ENCODE results near the gene SLC38A6.

SLC38A6 gene

GRCh38 chr14:61074852-61075251, 93.8 kb downstream of the SLC38A6 start:
- Histone ChIP-seq H3K4me3 (ENCODE audit: low read length) (no peak overlapping the region), H3K4me2 (ENCODE audit: low read length) (peak overlapping the region; percentile 8; the same call in 1 of the 2 replicates), H3K9me3 (ENCODE audit: insufficient read depth, low read length) (no peaks in the 10 kb centered on the region), H3K27ac (ENCODE audit: low read length) (no peak overlapping the region), H4K20me1 (ENCODE audit: insufficient read depth, low read length) (no peaks in the 10 kb centered on the region), H3K36me3 (replicated peaks; ENCODE audit: low read depth, low read length) (peaks cover 4% of the 10 kb centered on the region), H3K79me2 (ENCODE audit: low read length) (no peaks in the 10 kb centered on the region), H3K27me3 (ENCODE audit: low read depth, low read length) (no peaks in the 10 kb centered on the region), H3K9ac (ENCODE audit: low read length) (no peak overlapping the region), H3K4me1 (ENCODE audit: low read length) (peaks cover 19% of the 10 kb centered on the region), H2AFZ (ENCODE audit: low read depth, low read length) (no peak overlapping the region)
- TF ChIP-seq EZH2phosphoT487 (IDR thresholded peaks at IDR 0.05; ENCODE audit: low read depth), result no peak
- no peak for TF ChIP-seq CTCF (IDR thresholded peaks at IDR 0.05; ENCODE audit: low read depth, low read length)

DNA sequence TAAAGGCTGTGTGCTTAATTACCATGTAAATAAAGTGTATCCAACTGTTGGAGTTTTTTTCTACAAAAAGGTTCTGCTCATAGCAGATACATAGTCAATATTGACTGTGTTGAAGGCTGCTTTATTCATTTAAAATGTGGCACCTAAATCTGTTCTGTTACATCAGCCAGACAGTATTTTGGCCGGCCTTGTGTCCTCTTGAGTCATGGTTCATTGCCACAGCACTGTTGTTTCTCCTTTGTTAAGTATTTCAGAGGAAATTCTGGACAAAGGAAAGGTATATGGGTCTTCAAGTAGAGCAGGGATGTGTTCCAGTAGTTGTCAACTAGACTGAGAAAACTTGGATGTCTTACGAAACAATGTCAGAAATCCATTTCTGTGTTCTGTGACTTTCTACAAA, 95.5 kb downstream of the SLC38A6 start:
- Histone ChIP-seq H3K79me2 (ENCODE audit: low read length) (no peaks in the 10 kb centered on the region), H3K36me3 (replicated peaks; ENCODE audit: low read depth, low read length) (peaks cover 4% of the 10 kb centered on the region), H3K4me1 (ENCODE audit: low read length) (peaks cover 36% of the 10 kb centered on the region), H3K4me2 (ENCODE audit: low read length) (no peak overlapping the region), H2AFZ (ENCODE audit: low read depth, low read length) (no peak overlapping the region), H4K20me1 (ENCODE audit: insufficient read depth, low read length) (no peaks in the 10 kb centered on the region), H3K9ac (ENCODE audit: low read length) (no peak overlapping the region), H3K27ac (ENCODE audit: low read length) (no peak overlapping the region), H3K27me3 (ENCODE audit: low read depth, low read length) (no peaks in the 10 kb centered on the region), H3K9me3 (ENCODE audit: insufficient read depth, low read length) (peaks cover 3% of the 10 kb centered on the region; the same call in 1 of the 2 replicates), H3K4me3 (ENCODE audit: low read length) (no peak overlapping the region)
- TF ChIP-seq EZH2phosphoT487 (IDR thresholded peaks at IDR 0.05; ENCODE audit: low read depth) (no peak), CTCF (IDR thresholded peaks at IDR 0.05; ENCODE audit: low read depth, low read length) (no peak)

- peaks cover 4% of the 10 kb centered on the region for H3K36me3 ChIP-seq (replicated peaks; ENCODE audit: low read depth, low read length)
- H3K27ac ChIP-seq (ENCODE audit: low read length), result no peak overlapping the region
- no peaks in the 10 kb centered on the region for H4K20me1 ChIP-seq (ENCODE audit: insufficient read depth, low read length)
- H2AFZ ChIP-seq (ENCODE audit: low read depth, low read length), result no peak overlapping the region
- peaks cover 3% of the 10 kb centered on the region; the same call in 1 of the 2 replicates for H3K9me3 ChIP-seq (ENCODE audit: insufficient read depth, low read length)
- H3K4me3 ChIP-seq (ENCODE audit: low read length), result no peak overlapping the region
- H3K4me2 ChIP-seq (ENCODE audit: low read length), result no peak overlapping the region
- TF ChIP-seq CTCF (IDR thresholded peaks at IDR 0.05; ENCODE audit: low read depth, low read length), result no peak
- no peak for TF ChIP-seq EZH2phosphoT487 (IDR thresholded peaks at IDR 0.05; ENCODE audit: low read depth)
- H3K79me2 ChIP-seq (ENCODE audit: low read length), result no peaks in the 10 kb centered on the region
- peaks cover 44% of the 10 kb centered on the region for H3K4me1 ChIP-seq (ENCODE audit: low read length)
- H3K27me3 ChIP-seq (ENCODE audit: low read depth, low read length), result no peaks in the 10 kb centered on the region
- no peak overlapping the region for H3K9ac ChIP-seq (ENCODE audit: low read length)
Observed at GRCh38 chr14:61077437-61077836, 96.4 kb downstream of the SLC38A6 start.

DNA sequence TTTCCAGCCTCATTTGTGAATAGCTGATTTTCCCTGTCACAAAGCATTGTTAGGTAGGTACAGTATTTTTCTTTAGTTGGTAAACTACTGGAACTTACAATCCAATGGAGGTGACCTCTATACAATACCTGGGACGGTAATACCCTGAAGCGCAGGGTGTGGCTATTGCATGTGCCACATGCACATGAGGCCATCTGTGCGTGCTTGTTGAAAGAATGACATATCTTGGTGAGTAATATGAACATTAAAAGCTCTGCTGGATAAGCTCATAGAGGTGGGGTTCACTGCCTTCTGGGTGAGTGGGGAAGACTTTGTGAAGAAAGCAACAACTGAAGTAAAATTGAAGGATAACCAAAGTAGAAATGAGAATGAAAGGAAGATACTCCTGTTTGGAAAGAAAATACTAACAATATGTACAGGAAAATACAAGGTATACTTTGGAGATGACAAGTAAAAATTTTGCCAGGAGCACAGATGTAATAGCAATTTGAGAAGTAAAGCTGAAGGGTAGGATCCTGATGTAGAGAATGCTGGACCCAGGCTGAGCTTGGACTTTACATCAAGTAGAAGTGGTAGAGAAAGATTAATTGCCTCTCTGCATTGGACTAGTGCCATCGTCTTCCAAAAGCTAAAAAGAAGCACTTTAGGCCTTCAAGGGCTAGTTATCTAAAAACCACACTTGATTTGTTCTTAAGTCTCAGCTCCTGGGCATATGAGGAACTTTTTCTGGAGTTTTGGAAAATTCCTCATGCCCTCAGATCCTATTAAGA, 97.1 kb downstream of the SLC38A6 start:
- Histone ChIP-seq H3K9ac (ENCODE audit: low read length) (no peak overlapping the region), H3K9me3 (ENCODE audit: insufficient read depth, low read length) (peaks cover 3% of the 10 kb centered on the region; the same call in 1 of the 2 replicates), H4K20me1 (ENCODE audit: insufficient read depth, low read length) (no peaks in the 10 kb centered on the region), H3K27ac (ENCODE audit: low read length) (no peak overlapping the region), H2AFZ (ENCODE audit: low read depth, low read length) (no peak overlapping the region), H3K4me2 (ENCODE audit: low read length) (no peak overlapping the region), H3K4me1 (ENCODE audit: low read length) (peaks cover 44% of the 10 kb centered on the region), H3K79me2 (ENCODE audit: low read length) (no peaks in the 10 kb centered on the region), H3K27me3 (ENCODE audit: low read depth, low read length) (no peaks in the 10 kb centered on the region), H3K4me3 (ENCODE audit: low read length) (no peak overlapping the region), H3K36me3 (replicated peaks; ENCODE audit: low read depth, low read length) (peaks cover 4% of the 10 kb centered on the region)
- no peak for TF ChIP-seq EZH2phosphoT487 (IDR thresholded peaks at IDR 0.05; ENCODE audit: low read depth)
